ENCODE data around the gene SMLR1. TPM values are rescaled to one million over a fixed set of nuclear protein-coding genes. Genes with fewer than 3 reads are reported as not detected.

Gene SMLR1
- total and polyA plus RNA-seq, 2 donors from 2014 or later = 0.16 to 5.1 TPM

GRCh38 chr6:130858498-130859160 lies 31.4 kb downstream of the SMLR1 start:
- no peak for DNase-seq
- H3K27ac ChIP-seq (ENCODE audit: low read depth in 2 of 2, low read length in 2 of 2) = no peak overlapping the region
- TF ChIP-seq CTCF (IDR thresholded peaks at IDR 0.05; ENCODE audit: borderline replicate concordance, extremely low read depth, insufficient read depth) = no peak
- peaks cover 0 to 4% (median 0%) of the 10 kb centered on the region in 3 donors for H3K36me3 ChIP-seq (ENCODE audit: control insufficient read depth in 2 of 3, insufficient read depth in 3 of 3, low read length in 3 of 3)
- no peaks in the 10 kb centered on the region for H3K9me3 ChIP-seq (ENCODE audit: control insufficient read depth in 2 of 3, insufficient read depth in 1 of 3, low read length in 3 of 3)
- intact Hi-C loops (cut with DNase I) = no loop called here
- H3K4me1 ChIP-seq (ENCODE audit: control insufficient read depth in 2 of 3, insufficient read depth in 2 of 3, low read depth in 1 of 3, low read length in 3 of 3) = no peaks in the 10 kb centered on the region
- no peak for FAIRE-seq
- no peak overlapping the region for H3K9ac ChIP-seq (ENCODE audit: low read length in 3 of 3)
- H3K27me3 ChIP-seq (ENCODE audit: control insufficient read depth, insufficient read depth, low read length) = no peaks in the 10 kb centered on the region
- H3K4me3 ChIP-seq (ENCODE audit: low read length in 3 of 3) = no peak overlapping the region

DNA sequence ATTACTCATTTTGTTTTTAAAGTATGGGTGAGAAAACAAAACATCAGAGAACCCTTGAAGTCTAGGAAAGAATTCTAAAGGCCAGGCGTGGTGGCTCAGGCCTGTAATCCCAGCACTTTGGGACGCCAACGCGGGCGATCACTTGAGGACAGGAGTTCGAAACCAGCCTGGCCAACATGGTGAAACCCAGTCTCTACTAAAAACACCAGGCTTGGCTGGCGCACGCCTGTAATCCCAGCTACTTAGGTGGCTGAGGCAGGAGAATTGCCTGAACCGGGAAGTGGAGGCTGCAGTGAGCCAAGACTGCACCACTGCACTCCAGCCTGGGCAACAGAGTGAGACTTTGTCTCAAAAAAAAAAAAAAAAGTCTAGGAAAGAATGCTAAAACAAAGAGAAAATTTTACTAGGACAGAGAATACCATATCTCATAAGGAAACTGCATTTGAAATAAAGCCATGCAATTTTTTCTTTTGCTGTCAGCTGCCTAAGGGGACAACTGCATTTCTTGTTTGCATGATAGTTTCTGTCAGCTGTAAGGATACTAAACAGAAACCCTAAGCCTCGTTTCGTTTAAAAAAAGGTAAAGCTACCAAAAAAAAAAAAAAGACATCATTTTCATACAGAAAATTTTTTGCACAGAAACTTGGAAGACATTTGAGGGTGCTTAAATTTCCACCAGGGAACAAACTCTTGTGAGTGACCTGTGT lies 32.1 kb downstream of the SMLR1 start:
- peaks cover 0 to 4% (median 0%) of the 10 kb centered on the region in 3 donors for H3K36me3 ChIP-seq (ENCODE audit: control insufficient read depth in 2 of 3, insufficient read depth in 3 of 3, low read length in 3 of 3)
- intact Hi-C loops (cut with DNase I) = no loop called here
- TF ChIP-seq CTCF (IDR thresholded peaks at IDR 0.05; ENCODE audit: borderline replicate concordance, extremely low read depth, insufficient read depth) = no peak
- no peak overlapping the region for H3K27ac ChIP-seq (ENCODE audit: low read depth in 2 of 2, low read length in 2 of 2)
- H3K4me3 ChIP-seq (ENCODE audit: low read length in 3 of 3) = no peak overlapping the region
- FAIRE-seq = no peak
- H3K27me3 ChIP-seq (ENCODE audit: control insufficient read depth, insufficient read depth, low read length) = no peaks in the 10 kb centered on the region
- no peaks in the 10 kb centered on the region for H3K4me1 ChIP-seq (ENCODE audit: control insufficient read depth in 2 of 3, insufficient read depth in 2 of 3, low read depth in 1 of 3, low read length in 3 of 3)
- H3K9ac ChIP-seq (ENCODE audit: low read length in 3 of 3) = no peak overlapping the region
- no peak for DNase-seq
- no peaks in the 10 kb centered on the region for H3K9me3 ChIP-seq (ENCODE audit: control insufficient read depth in 2 of 3, insufficient read depth in 1 of 3, low read length in 3 of 3)

DNA sequence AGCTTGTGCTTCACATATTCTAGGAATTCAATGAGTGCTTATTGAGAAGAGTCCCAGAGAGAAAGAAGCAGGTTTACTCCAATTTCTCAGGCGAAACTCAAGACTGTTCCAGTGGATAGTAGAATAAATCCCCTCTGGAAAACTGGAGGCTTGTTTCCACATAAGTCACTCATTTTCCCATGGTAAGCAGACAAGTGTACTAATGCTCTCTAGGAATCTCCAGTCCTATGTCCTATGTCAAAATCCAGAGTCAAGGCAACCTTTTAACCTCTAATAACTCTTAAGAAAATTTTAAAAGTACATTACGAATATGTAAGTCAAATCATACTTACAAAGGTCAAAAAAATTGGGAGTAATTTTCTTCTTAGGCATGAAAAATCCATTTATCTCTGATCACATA lies 35.2 kb downstream of the SMLR1 start:
- no peak for FAIRE-seq
- TF ChIP-seq CTCF (IDR thresholded peaks at IDR 0.05; ENCODE audit: borderline replicate concordance, extremely low read depth, insufficient read depth) = no peak
- DNase-seq = no peak
- H3K4me1 ChIP-seq (ENCODE audit: control insufficient read depth in 2 of 3, insufficient read depth in 2 of 3, low read depth in 1 of 3, low read length in 3 of 3) = no peaks in the 10 kb centered on the region
- no peak overlapping the region for H3K27ac ChIP-seq (ENCODE audit: low read depth in 2 of 2, low read length in 2 of 2)
- H3K9ac ChIP-seq (ENCODE audit: low read length in 3 of 3) = no peak overlapping the region
- intact Hi-C loops (cut with DNase I) = no loop called here
- no peak overlapping the region for H3K4me3 ChIP-seq (ENCODE audit: low read length in 3 of 3)
- H3K36me3 ChIP-seq (ENCODE audit: control insufficient read depth in 2 of 3, insufficient read depth in 3 of 3, low read length in 3 of 3) = peaks cover 0 to 4% (median 0%) of the 10 kb centered on the region in 3 donors
- H3K27me3 ChIP-seq (ENCODE audit: control insufficient read depth, insufficient read depth, low read length) = no peaks in the 10 kb centered on the region
- no peaks in the 10 kb centered on the region for H3K9me3 ChIP-seq (ENCODE audit: control insufficient read depth in 2 of 3, insufficient read depth in 1 of 3, low read length in 3 of 3)
